ENCODE measurements around the gene TOR1A. TPM values are rescaled to one million over a fixed set of nuclear protein-coding genes. Genes with fewer than 3 reads are reported as not detected.
A peak's percentile ranks its signal among the peaks of the same experiment; 100 is the strongest.

TOR1A gene
- total RNA-seq, 1 donor from 2014 or later: 11.0 TPM

- peaks cover 4 to 13% (median 7%) of the 10 kb centered on the region in 3 donors for H3K4me1 ChIP-seq (ENCODE audit: control insufficient read depth in 3 of 3, insufficient read depth in 3 of 3, low read length in 3 of 3)
- no peak overlapping the region for H3K9ac ChIP-seq (ENCODE audit: low read depth in 1 of 3, low read length in 3 of 3)
- no peaks in the 10 kb centered on the region for H3K36me3 ChIP-seq (ENCODE audit: control insufficient read depth in 3 of 3, insufficient read depth in 3 of 3, low read length in 3 of 3)
- no peak overlapping the region for H3K4me3 ChIP-seq (ENCODE audit: low read length in 3 of 3)
- no peaks in the 10 kb centered on the region for H3K9me3 ChIP-seq (ENCODE audit: control insufficient read depth in 3 of 3, low read length in 3 of 3)
- peaks cover 6 to 14% (median 10%) of the 10 kb centered on the region in 3 donors for H3K27me3 ChIP-seq (ENCODE audit: control insufficient read depth in 3 of 3, insufficient read depth in 3 of 3, low read length in 3 of 3)
- peak overlapping the region; percentile 57 for H3K27ac ChIP-seq (ENCODE audit: low read depth, low read length)
Measured at GRCh38 chr9:129762985-129763926, 60.7 kb downstream of the TOR1A start.

Small RNA genes lying within 50 kb of the gene (small RNA-seq; reads per million reads assigned to genes)
- gene MIR6855: 0.09 reads per million

Other genes starting within 250 kb of the TOR1A start
- not detected for gene C9orf50, start 203.0 kb downstream of the TOR1A start, total RNA-seq
- gene NTMT1, start 198.0 kb downstream of the TOR1A start, total RNA-seq: 18.8 TPM
- 4.2 TPM for gene ASB6, start 182.0 kb downstream of the TOR1A start, total RNA-seq
- 3.1 TPM for gene PRRX2, start 158.5 kb downstream of the TOR1A start, total RNA-seq
- 12.5 TPM for gene PTGES, start 71.1 kb downstream of the TOR1A start, total RNA-seq
- gene TOR1B, start 21.0 kb downstream of the TOR1A start, total RNA-seq: 15.7 TPM
- 32.9 TPM for gene C9orf78, start 11.1 kb upstream of the TOR1A start, total RNA-seq
- gene USP20, start 11.3 kb upstream of the TOR1A start, total RNA-seq: 3.7 TPM
- 21.9 TPM for gene FNBP1, start 219.1 kb upstream of the TOR1A start, total RNA-seq
- gene GPR107, start 229.8 kb upstream of the TOR1A start, total RNA-seq: 19.8 TPM